Measurements from ENCODE around the gene FBXL17. TPM values are rescaled to one million over a fixed set of nuclear protein-coding genes. Genes with fewer than 3 reads are reported as not detected.
A peak's percentile ranks its signal among the peaks of the same experiment; 100 is the strongest.

Gene FBXL17
- total and polyA plus RNA-seq, 9 of the 15 experiments (the other 6 are each of a cell fraction or from before 2014, with no cell fraction given): 0.32 to 5.4 (median 1.8) TPM

DNA sequence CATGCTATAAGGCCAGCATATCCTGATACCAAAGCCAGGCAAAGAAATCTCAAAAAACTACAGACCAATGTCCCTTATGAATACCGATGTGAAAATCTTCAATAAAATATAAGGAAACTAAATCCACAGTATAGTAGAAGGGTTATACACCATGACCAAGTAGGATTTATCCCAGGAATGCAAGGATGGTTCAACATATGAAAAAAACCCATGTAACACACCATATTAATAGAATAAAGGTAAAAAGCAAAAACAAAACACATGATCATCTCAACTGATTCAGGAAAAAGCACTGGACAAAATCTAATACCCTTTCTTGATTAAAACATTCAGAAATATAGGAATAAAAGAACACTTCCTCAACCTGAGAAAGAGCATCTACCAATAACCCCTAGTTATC is 6.1 kb downstream of the FBXL17 start:
- TF ChIP-seq TRIM24 (IDR thresholded peaks at IDR 0.05) (peak in 1 of 2 experiments; percentile 25; a peak in 1 of 4 replicates), CBX3 (IDR thresholded peaks at IDR 0.05; ENCODE audit: borderline replicate concordance in 1 of 2, low read length in 2 of 2) (0 out of 3 replicates have a peak, but pooled peaks of 1 of the 2 experiments have one; percentile 16), ZNF445 (CRISPR knock-in tag; IDR thresholded peaks at IDR 0.05; ENCODE audit: low read depth) (0 out of 2 replicates have a peak, but pooled peaks have one; percentile 42), ZFPM2 (CRISPR knock-in tag; IDR thresholded peaks at IDR 0.05) (no peak), ZNF324 (CRISPR knock-in tag; IDR thresholded peaks at IDR 0.05) (peak; percentile 99), ZNF507 (tag; conservative IDR thresholded peaks at IDR 0.05) (peak; percentile 17; the same call in 1 of the 2 replicates), TRIM28 (IDR thresholded peaks at IDR 0.05) (peak; percentile 46; the same call in 1 of the 2 replicates)
- TF ChIP-seq, protein P1, sequence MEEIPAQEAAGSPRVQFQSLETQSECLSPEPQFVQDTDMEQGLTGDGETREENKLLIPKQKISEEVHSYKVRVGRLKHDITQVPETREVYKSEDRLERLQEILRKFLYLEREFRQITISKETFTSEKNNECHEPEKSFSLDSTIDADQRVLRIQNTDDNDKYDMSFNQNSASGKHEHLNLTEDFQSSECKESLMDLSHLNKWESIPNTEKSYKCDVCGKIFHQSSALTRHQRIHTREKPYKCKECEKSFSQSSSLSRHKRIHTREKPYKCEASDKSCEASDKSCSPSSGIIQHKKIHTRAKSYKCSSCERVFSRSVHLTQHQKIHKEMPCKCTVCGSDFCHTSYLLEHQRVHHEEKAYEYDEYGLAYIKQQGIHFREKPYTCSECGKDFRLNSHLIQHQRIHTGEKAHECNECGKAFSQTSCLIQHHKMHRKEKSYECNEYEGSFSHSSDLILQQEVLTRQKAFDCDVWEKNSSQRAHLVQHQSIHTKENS (CRISPR knock-in tag; IDR thresholded peaks at IDR 0.05): no peak
- TF ChIP-seq, protein P2, sequence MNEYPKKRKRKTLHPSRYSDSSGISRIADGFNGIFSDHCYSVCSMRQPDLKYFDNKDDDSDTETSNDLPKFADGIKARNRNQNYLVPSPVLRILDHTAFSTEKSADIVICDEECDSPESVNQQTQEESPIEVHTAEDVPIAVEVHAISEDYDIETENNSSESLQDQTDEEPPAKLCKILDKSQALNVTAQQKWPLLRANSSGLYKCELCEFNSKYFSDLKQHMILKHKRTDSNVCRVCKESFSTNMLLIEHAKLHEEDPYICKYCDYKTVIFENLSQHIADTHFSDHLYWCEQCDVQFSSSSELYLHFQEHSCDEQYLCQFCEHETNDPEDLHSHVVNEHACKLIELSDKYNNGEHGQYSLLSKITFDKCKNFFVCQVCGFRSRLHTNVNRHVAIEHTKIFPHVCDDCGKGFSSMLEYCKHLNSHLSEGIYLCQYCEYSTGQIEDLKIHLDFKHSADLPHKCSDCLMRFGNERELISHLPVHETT (CRISPR knock-in tag; conservative IDR thresholded peaks at IDR 0.05 in 1 of 2, IDR thresholded peaks at IDR 0.05 in 1 of 2): no peak
- FAIRE-seq: no peak
- in situ Hi-C loops (cut with MboI): no loop called here
- H3K9ac ChIP-seq (ENCODE audit: insufficient read depth in 1 of 2, low read depth in 2 of 2, low read length in 2 of 2): no peak overlapping the region
- intact Hi-C loops (cut with micrococcal nuclease): no loop called here
- ATAC-seq: no peak
- peaks cover 0 to 4% of the 10 kb centered on the region in 2 experiments; a peak in 1 of 5 replicates for H3K4me1 ChIP-seq (replicated peaks in 1 of 2; ENCODE audit: control insufficient read depth in 2 of 2, insufficient read depth in 2 of 2, low read length in 2 of 2)
- no peaks in the 10 kb centered on the region for H3K27me3 ChIP-seq (ENCODE audit: control insufficient read depth in 2 of 2, insufficient read depth in 2 of 2, low read length in 2 of 2)
- H3K79me2 ChIP-seq (ENCODE audit: control insufficient read depth, insufficient read depth, low read length): no peaks in the 10 kb centered on the region
- no peaks in the 10 kb centered on the region for H4K20me1 ChIP-seq (replicated peaks; ENCODE audit: control insufficient read depth, insufficient read depth, low read length)
- POLR2A ChIA-PET: no interaction called here
- H3K27ac ChIP-seq (ENCODE audit: extremely low read depth, low read depth, low read length): no peak overlapping the region
- WGBS (ENCODE audit: insufficient coverage, low coverage, missing lambda C conversion rate): 9% methylated on average over 1 of the region's 1 CpG
- H2AFZ ChIP-seq (ENCODE audit: low read depth, low read length): no peak overlapping the region
- no peak overlapping the region for H3K4me3 ChIP-seq
- BruUV-seq (replicated peaks): no TSS peak
- CTCF ChIA-PET (ENCODE audit: low intra/inter-chr PET ratio): no interaction called here
- H3K36me3 ChIP-seq (ENCODE audit: control insufficient read depth, insufficient read depth, low read length): no peaks in the 10 kb centered on the region
- DNase-seq (ENCODE audit: extremely low read depth in 1 of 4, low spot score in 3 of 4): no peak
- no peak overlapping the region for H3K4me2 ChIP-seq (ENCODE audit: insufficient read depth, low read length)
- H3K9me3 ChIP-seq (replicated peaks; ENCODE audit: control insufficient read depth, insufficient read depth, low read depth, low read length): peaks cover 6% of the 10 kb centered on the region; the same call in 1 of the 2 replicates
- no peaks in the 10 kb centered on the region for H3K9me1 ChIP-seq (ENCODE audit: control insufficient read depth, insufficient read depth, low read length)

Measured in K562 (cell line).